Posterior cingulate gyrus (tissue), 11 donors: Measurements from ENCODE around the gene BIK.

Source experiments
- DNase-seq, 10 donors: peaks; one replicate each; pipeline versions ENCODE4 v3.0.0 to v3.0.0-alpha.2; 2020 to 2021; ENCODE audit warnings: mixed read lengths in 3 of 10
- intact Hi-C: fragments of 100-400 bp; cut with DNase I; formaldehyde crosslinking; loops from one replicate; pipeline ENCODE4 v1.15.1; 2023

Gene BIK

GRCh38 chr22:43156413-43156812, 45.9 kb downstream of the BIK start:
- intact Hi-C loops: no loop called here
- DNase-seq: no peak

- intact Hi-C loops: no loop called here
- no peak for DNase-seq
These were observed 47.5 kb downstream of the BIK start for GRCh38 chr22:43157874-43158546.

GRCh38 chr22:43158778-43159483, 48.4 kb downstream of the BIK start:
- intact Hi-C loops: no loop called here
- no peak for DNase-seq

- DNase-seq: no peak
- intact Hi-C loops: no loop called here
These were observed 49.1 kb downstream of the BIK start for GRCh38 chr22:43159484-43160178.

- intact Hi-C loops: no loop called here
These were observed 50.1 kb downstream of the BIK start for GRCh38 chr22:43160497-43161126.

GRCh38 chr22:43162412-43163150, 52.0 kb downstream of the BIK start:
- intact Hi-C loops: no loop called here
- no peak for DNase-seq

More at GRCh38 chr22:43160497-43161126, 50.1 kb downstream of the BIK start:
- no peak for DNase-seq

- intact Hi-C loops: no loop called here
- DNase-seq: no peak
These were observed 52.8 kb downstream of the BIK start for GRCh38 chr22:43163241-43163795.

GRCh38 chr22:43164636-43165035, 54.1 kb downstream of the BIK start:
- DNase-seq: no peak
- intact Hi-C loops: no loop called here

- intact Hi-C loops: no loop called here
- no peak for DNase-seq
These were observed 55.8 kb downstream of the BIK start for GRCh38 chr22:43166132-43166930.

GRCh38 chr22:43167001-43167589, 56.5 kb downstream of the BIK start:
- DNase-seq: no peak
- intact Hi-C loops: no loop called here

GRCh38 chr22:43168471-43169309, 58.1 kb downstream of the BIK start:
- intact Hi-C loops: no loop called here
- DNase-seq: no peak

GRCh38 chr22:43169310-43170130, 59.0 kb downstream of the BIK start:
- DNase-seq: no peak
- intact Hi-C loops: no loop called here

- intact Hi-C loops: no loop called here
- peak in 1 of 10 donors; percentile 64 for DNase-seq
These were observed 59.6 kb downstream of the BIK start for GRCh38 chr22:43170131-43170480.

- DNase-seq: peak in 1 of 10 donors; percentile 45
These were observed 60.5 kb downstream of the BIK start for GRCh38 chr22:43171019-43171491.

GRCh38 chr22:43171607-43172006, 61.1 kb downstream of the BIK start:
- intact Hi-C loops: no loop called here
- peak in 1 of 10 donors; percentile 63 for DNase-seq

More at GRCh38 chr22:43171019-43171491, 60.5 kb downstream of the BIK start:
- intact Hi-C loops: no loop called here

- peak in 1 of 10 donors; percentile 70 for DNase-seq
- intact Hi-C loops: no loop called here
These were observed 61.6 kb downstream of the BIK start for GRCh38 chr22:43172191-43172590.

GRCh38 chr22:43173566-43173965, 63.0 kb downstream of the BIK start:
- DNase-seq: peak in 1 of 10 donors; percentile 79
- intact Hi-C loops: no loop called here
